K562 (cell line): ENCODE results near the gene RNF144A. TPM values are rescaled to one million over a fixed set of nuclear protein-coding genes. Genes with fewer than 3 reads are reported as not detected.

ENCODE experiments used
- ARID4B ChIP-seq: sonication (generic); formaldehyde crosslinking; IDR thresholded peaks from 2 replicates; pipeline ENCODE4 v1.8.0; 2022; ENCODE audit warnings: mild to moderate bottlenecking, missing genetic modification reagents
- CXXC5 ChIP-seq: fragments of 250-450 bp; sonication (Bioruptor Pico); IDR thresholded peaks from 2 replicates; pipeline ENCODE4 v1.8.0; 2022; ENCODE audit warnings: inconsistent platforms, mild to moderate bottlenecking, moderate library complexity
- DLX4 ChIP-seq: fragments of 250-450 bp; sonication (Bioruptor Pico); IDR thresholded peaks from 2 replicates; pipeline ENCODE4 v1.6.1; 2021; ENCODE audit warnings: mild to moderate bottlenecking
- HINFP ChIP-seq: fragments of 450-650 bp; conservative IDR thresholded peaks from 2 replicates; pipeline ENCODE4 v1.6.1; 2016; ENCODE audit warnings: missing genetic modification characterization, low read depth, mild to moderate bottlenecking, control low read depth, missing compliant biosample characterization
- MEIS2 ChIP-seq: fragments of 450-650 bp; IDR thresholded peaks from 2 replicates; pipeline ENCODE4 v1.6.1; 2014; ENCODE audit warnings: mild to moderate bottlenecking; ENCODE audit not compliant: partially characterized antibody
- NFXL1 ChIP-seq: fragments of 450-650 bp; formaldehyde crosslinking; IDR thresholded peaks from 2 replicates; pipeline ENCODE4 v1.4.0; 2021; ENCODE audit warnings: mild to moderate bottlenecking
- SMC3 ChIP-seq: conservative IDR thresholded peaks from 2 replicates; pipeline ENCODE4 v1.6.1; 2011; ENCODE audit warnings: low read depth, low read length, improper control_type of control experiment; ENCODE audit not compliant: insufficient read depth
- ZNF134 ChIP-seq: fragments of 250-450 bp; sonication (Bioruptor Pico); conservative IDR thresholded peaks from 2 replicates; pipeline ENCODE4 v1.4.0; 2020
- polyA plus RNA-seq, 8 experiments: library from polyadenylated mRNA; depleted of rRNA in 4 of 8; stranded (reverse) in 5 of 8; unstranded in 3 of 8; fragments of >200 nt; fragmentation: Nextera tagmentation in 2 of 8; fragmentation: Illumina TruSeq in 1 of 8; extraction: Ambion mirVana in 2 of 8; extraction: Trizol in 1 of 8; gene quantifications; 2 replicates each; pipeline versions ENCODE4 v1.2.1 to v1.2.3, GENCODE V29; 2011 to 2014; ENCODE audit warnings: inconsistent platforms in 1 of 8, missing spikeins in 1 of 8
- total RNA-seq, 7 experiments: library from RNA; depleted of rRNA in 6 of 7; stranded (reverse); fragments of >200 nt in 6 of 7; fragmentation: Illumina TruSeq in 2 of 7; extraction: Trizol in 2 of 7; gene quantifications; 2 replicates each; pipeline versions ENCODE4 v1.2.1 to v1.2.3, GENCODE V29; 2011 to 2021; ENCODE audit warnings: low replicate concordance in 1 of 7

The RNF144A gene
- total and polyA plus RNA-seq, 9 of the 15 experiments (the other 6 are each of a cell fraction or from before 2014, with no cell fraction given): 0.96 to 11.3 (median 6.2) TPM

GRCh38 chr2:6880200-6880733 is 36.9 kb upstream of the RNF144A start (continued):
- no peak for TF ChIP-seq ARID4B
- TF ChIP-seq CXXC5: peak; percentile 42
- TF ChIP-seq ZNF134 (CRISPR knock-in tag): no peak
- TF ChIP-seq DLX4 (CRISPR knock-in tag): no peak
- TF ChIP-seq HINFP (tag): no peak
- TF ChIP-seq MEIS2: peak; percentile 91
- TF ChIP-seq SMC3: no peak
- no peak for TF ChIP-seq NFXL1 (CRISPR knock-in tag)
